K562 (cell line): ENCODE data around the gene MRPL52. TPM values are rescaled to one million over a fixed set of nuclear protein-coding genes. Genes with fewer than 3 reads are reported as not detected.

ENCODE experiments used
- ARID4B ChIP-seq: sonication (generic); formaldehyde crosslinking; IDR thresholded peaks from 2 replicates; pipeline ENCODE4 v1.8.0; 2022; ENCODE audit warnings: mild to moderate bottlenecking, missing genetic modification reagents
- EP400 ChIP-seq: fragments of 450-650 bp; IDR thresholded peaks from 2 replicates; pipeline ENCODE4 v1.6.1; 2017; ENCODE audit warnings: antibody characterized with exemption, mild to moderate bottlenecking, moderate library complexity
- polyA plus RNA-seq, 8 experiments: library from polyadenylated mRNA; depleted of rRNA in 4 of 8; stranded (reverse) in 5 of 8; unstranded in 3 of 8; fragments of >200 nt; fragmentation: Nextera tagmentation in 2 of 8; fragmentation: Illumina TruSeq in 1 of 8; extraction: Ambion mirVana in 2 of 8; extraction: Trizol in 1 of 8; gene quantifications; 2 replicates each; pipeline versions ENCODE4 v1.2.1 to v1.2.3, GENCODE V29; 2011 to 2014; ENCODE audit warnings: inconsistent platforms in 1 of 8, missing spikeins in 1 of 8
- total RNA-seq, 7 experiments: library from RNA; depleted of rRNA in 6 of 7; stranded (reverse); fragments of >200 nt in 6 of 7; fragmentation: Illumina TruSeq in 2 of 7; extraction: Trizol in 2 of 7; gene quantifications; 2 replicates each; pipeline versions ENCODE4 v1.2.1 to v1.2.3, GENCODE V29; 2011 to 2021; ENCODE audit warnings: low replicate concordance in 1 of 7
- TF ChIP-seq, protein P1 (sequence below): fragments of 200-400 bp; formaldehyde crosslinking; IDR thresholded peaks from 2 replicates; pipeline ENCODE4 v1.6.1; 2017; ENCODE audit warnings: mild to moderate bottlenecking, low read depth, low read length, moderate library complexity
- TF ChIP-seq, protein P2 (sequence below): fragments of 200-600 bp; sonication (generic); IDR thresholded peaks from one replicate; pipeline ENCODE4 v1.6.1; 2012; ENCODE audit warnings: mild to moderate bottlenecking, low read depth, low read length, inconsistent platforms
- TF ChIP-seq, protein P3 (sequence below): fragments of 250-450 bp; sonication (Bioruptor Pico); IDR thresholded peaks from 2 replicates; pipeline ENCODE4 v1.5.0; 2021
- TF ChIP-seq, protein P4 (sequence below): sonication (generic); formaldehyde crosslinking; IDR thresholded peaks from 2 replicates; pipeline ENCODE4 v1.8.0; 2022; ENCODE audit warnings: mild to moderate bottlenecking, missing genetic modification reagents

MRPL52 gene
- total and polyA plus RNA-seq, 9 of the 15 experiments (the other 6 are each of a cell fraction or from before 2014, with no cell fraction given), result 56.5 to 213 (median 168) TPM

DNA sequence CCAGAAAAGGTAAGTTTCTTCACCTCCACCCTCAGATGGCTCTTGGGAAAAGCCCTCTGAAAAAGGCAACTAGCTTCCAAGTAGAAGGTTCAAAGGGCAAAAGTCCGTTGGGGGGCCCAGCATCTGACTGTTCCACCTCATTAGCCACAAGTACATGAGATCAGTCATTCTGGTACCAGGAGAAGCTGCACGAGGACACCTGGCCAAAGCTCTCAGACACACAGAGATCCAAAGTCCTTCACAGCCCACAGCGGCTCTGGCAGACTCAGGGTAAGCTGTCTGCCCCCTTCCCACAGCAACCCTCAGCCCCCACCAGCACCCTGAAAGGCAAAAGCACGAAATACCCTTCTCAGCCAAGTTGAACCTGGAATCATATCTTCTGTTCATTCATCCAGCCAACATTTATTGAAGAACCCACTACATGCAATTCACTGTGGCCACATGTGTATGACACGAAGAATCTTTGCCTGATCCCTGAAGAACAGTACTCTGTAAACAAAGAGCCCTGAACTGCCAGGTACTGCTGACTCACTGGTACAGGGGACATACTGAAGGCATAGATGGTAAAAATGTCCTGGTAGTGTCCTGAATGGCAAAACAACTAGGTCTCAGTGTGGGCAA is 33.5 kb upstream of the MRPL52 start (continued):
- TF ChIP-seq ARID4B (CRISPR knock-in tag), result 0 out of 2 replicates have a peak, but pooled peaks have one; percentile 40
- TF ChIP-seq, protein P1, sequence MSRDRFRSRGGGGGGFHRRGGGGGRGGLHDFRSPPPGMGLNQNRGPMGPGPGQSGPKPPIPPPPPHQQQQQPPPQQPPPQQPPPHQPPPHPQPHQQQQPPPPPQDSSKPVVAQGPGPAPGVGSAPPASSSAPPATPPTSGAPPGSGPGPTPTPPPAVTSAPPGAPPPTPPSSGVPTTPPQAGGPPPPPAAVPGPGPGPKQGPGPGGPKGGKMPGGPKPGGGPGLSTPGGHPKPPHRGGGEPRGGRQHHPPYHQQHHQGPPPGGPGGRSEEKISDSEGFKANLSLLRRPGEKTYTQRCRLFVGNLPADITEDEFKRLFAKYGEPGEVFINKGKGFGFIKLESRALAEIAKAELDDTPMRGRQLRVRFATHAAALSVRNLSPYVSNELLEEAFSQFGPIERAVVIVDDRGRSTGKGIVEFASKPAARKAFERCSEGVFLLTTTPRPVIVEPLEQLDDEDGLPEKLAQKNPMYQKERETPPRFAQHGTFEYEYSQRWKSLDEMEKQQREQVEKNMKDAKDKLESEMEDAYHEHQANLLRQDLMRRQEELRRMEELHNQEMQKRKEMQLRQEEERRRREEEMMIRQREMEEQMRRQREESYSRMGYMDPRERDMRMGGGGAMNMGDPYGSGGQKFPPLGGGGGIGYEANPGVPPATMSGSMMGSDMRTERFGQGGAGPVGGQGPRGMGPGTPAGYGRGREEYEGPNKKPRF, result no peak
- TF ChIP-seq EP400, result no peak; the same call in 1 of the 2 replicates
- TF ChIP-seq, protein P2, sequence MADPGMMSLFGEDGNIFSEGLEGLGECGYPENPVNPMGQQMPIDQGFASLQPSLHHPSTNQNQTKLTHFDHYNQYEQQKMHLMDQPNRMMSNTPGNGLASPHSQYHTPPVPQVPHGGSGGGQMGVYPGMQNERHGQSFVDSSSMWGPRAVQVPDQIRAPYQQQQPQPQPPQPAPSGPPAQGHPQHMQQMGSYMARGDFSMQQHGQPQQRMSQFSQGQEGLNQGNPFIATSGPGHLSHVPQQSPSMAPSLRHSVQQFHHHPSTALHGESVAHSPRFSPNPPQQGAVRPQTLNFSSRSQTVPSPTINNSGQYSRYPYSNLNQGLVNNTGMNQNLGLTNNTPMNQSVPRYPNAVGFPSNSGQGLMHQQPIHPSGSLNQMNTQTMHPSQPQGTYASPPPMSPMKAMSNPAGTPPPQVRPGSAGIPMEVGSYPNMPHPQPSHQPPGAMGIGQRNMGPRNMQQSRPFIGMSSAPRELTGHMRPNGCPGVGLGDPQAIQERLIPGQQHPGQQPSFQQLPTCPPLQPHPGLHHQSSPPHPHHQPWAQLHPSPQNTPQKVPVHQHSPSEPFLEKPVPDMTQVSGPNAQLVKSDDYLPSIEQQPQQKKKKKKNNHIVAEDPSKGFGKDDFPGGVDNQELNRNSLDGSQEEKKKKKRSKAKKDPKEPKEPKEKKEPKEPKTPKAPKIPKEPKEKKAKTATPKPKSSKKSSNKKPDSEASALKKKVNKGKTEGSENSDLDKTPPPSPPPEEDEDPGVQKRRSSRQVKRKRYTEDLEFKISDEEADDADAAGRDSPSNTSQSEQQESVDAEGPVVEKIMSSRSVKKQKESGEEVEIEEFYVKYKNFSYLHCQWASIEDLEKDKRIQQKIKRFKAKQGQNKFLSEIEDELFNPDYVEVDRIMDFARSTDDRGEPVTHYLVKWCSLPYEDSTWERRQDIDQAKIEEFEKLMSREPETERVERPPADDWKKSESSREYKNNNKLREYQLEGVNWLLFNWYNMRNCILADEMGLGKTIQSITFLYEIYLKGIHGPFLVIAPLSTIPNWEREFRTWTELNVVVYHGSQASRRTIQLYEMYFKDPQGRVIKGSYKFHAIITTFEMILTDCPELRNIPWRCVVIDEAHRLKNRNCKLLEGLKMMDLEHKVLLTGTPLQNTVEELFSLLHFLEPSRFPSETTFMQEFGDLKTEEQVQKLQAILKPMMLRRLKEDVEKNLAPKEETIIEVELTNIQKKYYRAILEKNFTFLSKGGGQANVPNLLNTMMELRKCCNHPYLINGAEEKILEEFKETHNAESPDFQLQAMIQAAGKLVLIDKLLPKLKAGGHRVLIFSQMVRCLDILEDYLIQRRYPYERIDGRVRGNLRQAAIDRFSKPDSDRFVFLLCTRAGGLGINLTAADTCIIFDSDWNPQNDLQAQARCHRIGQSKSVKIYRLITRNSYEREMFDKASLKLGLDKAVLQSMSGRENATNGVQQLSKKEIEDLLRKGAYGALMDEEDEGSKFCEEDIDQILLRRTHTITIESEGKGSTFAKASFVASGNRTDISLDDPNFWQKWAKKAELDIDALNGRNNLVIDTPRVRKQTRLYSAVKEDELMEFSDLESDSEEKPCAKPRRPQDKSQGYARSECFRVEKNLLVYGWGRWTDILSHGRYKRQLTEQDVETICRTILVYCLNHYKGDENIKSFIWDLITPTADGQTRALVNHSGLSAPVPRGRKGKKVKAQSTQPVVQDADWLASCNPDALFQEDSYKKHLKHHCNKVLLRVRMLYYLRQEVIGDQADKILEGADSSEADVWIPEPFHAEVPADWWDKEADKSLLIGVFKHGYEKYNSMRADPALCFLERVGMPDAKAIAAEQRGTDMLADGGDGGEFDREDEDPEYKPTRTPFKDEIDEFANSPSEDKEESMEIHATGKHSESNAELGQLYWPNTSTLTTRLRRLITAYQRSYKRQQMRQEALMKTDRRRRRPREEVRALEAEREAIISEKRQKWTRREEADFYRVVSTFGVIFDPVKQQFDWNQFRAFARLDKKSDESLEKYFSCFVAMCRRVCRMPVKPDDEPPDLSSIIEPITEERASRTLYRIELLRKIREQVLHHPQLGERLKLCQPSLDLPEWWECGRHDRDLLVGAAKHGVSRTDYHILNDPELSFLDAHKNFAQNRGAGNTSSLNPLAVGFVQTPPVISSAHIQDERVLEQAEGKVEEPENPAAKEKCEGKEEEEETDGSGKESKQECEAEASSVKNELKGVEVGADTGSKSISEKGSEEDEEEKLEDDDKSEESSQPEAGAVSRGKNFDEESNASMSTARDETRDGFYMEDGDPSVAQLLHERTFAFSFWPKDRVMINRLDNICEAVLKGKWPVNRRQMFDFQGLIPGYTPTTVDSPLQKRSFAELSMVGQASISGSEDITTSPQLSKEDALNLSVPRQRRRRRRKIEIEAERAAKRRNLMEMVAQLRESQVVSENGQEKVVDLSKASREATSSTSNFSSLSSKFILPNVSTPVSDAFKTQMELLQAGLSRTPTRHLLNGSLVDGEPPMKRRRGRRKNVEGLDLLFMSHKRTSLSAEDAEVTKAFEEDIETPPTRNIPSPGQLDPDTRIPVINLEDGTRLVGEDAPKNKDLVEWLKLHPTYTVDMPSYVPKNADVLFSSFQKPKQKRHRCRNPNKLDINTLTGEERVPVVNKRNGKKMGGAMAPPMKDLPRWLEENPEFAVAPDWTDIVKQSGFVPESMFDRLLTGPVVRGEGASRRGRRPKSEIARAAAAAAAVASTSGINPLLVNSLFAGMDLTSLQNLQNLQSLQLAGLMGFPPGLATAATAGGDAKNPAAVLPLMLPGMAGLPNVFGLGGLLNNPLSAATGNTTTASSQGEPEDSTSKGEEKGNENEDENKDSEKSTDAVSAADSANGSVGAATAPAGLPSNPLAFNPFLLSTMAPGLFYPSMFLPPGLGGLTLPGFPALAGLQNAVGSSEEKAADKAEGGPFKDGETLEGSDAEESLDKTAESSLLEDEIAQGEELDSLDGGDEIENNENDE, result no peak
- TF ChIP-seq, protein P3, sequence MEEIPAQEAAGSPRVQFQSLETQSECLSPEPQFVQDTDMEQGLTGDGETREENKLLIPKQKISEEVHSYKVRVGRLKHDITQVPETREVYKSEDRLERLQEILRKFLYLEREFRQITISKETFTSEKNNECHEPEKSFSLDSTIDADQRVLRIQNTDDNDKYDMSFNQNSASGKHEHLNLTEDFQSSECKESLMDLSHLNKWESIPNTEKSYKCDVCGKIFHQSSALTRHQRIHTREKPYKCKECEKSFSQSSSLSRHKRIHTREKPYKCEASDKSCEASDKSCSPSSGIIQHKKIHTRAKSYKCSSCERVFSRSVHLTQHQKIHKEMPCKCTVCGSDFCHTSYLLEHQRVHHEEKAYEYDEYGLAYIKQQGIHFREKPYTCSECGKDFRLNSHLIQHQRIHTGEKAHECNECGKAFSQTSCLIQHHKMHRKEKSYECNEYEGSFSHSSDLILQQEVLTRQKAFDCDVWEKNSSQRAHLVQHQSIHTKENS (CRISPR knock-in tag), result no peak
- TF ChIP-seq, protein P4, sequence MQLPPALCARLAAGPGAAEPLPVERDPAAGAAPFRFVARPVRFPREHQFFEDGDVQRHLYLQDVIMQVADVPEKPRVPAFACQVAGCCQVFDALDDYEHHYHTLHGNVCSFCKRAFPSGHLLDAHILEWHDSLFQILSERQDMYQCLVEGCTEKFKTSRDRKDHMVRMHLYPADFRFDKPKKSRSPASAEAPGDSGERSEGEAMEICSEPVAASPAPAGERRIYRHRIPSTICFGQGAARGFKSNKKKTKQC (CRISPR knock-in tag), result no peak
